Measurements from ENCODE around the gene CLDN9.

The CLDN9 gene

GRCh38 chr16:3019594-3020246, 7.0 kb downstream of the CLDN9 start:
- DNase-seq (no peak), ATAC-seq (no peak)

GRCh38 chr16:3020247-3020603, 7.5 kb downstream of the CLDN9 start, which contains the start of gene TNFRSF12A:
Gene TNFRSF12A, plus strand, starts transcription at chr16:3020368. Its CDS starts 30 bp downstream, at chr16:3020398.
- ATAC-seq (peak; percentile 5), DNase-seq (peak; percentile 82)

GRCh38 chr16:3020604-3021448, 8.1 kb downstream of the CLDN9 start:
- peak; percentile 65 for DNase-seq
- peak; percentile 5 for ATAC-seq

GRCh38 chr16:3021449-3022207, 8.9 kb downstream of the CLDN9 start:
- ATAC-seq (peak; percentile 55), DNase-seq (peak; percentile 91)

DNA sequence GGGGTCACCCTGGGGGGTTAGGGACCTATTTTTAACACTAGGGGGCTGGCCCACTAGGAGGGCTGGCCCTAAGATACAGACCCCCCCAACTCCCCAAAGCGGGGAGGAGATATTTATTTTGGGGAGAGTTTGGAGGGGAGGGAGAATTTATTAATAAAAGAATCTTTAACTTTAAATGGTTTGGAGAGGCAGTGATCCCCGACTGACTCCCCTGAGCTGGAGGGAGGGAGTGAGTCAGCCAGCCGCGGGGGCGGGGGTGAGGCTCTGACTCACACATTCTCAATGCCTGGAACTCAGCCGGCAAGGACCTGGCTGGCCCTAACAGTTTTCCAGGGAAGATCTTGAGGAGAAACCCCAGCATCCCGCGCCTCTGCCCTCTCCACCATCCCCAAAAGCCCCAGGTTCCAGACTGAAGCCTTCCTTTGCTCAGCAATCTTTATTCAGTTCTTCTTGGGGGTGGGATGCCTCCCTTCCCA, 9.5 kb downstream of the CLDN9 start:
- ATAC-seq (peak; percentile 34), DNase-seq (peak; percentile 93)

- peak; percentile 23 for DNase-seq
- ATAC-seq = no peak
These were observed 10.1 kb downstream of the CLDN9 start for GRCh38 chr16:3022684-3023414.

DNA sequence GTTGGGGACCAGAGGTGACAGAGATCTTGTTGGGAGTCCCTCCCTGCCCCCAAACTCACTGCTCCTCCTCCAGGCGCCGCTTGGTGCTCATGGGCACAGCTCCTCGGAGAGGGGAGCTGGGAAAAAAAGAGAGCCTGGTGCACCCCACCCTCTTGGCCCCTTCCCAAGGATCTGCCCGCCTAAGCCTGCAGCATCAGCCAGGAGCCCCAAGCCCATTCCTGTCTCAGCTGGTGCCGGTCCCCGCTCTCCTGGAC, 10.6 kb downstream of the CLDN9 start:
- ATAC-seq = no peak
- DNase-seq = peak; percentile 45

DNA sequence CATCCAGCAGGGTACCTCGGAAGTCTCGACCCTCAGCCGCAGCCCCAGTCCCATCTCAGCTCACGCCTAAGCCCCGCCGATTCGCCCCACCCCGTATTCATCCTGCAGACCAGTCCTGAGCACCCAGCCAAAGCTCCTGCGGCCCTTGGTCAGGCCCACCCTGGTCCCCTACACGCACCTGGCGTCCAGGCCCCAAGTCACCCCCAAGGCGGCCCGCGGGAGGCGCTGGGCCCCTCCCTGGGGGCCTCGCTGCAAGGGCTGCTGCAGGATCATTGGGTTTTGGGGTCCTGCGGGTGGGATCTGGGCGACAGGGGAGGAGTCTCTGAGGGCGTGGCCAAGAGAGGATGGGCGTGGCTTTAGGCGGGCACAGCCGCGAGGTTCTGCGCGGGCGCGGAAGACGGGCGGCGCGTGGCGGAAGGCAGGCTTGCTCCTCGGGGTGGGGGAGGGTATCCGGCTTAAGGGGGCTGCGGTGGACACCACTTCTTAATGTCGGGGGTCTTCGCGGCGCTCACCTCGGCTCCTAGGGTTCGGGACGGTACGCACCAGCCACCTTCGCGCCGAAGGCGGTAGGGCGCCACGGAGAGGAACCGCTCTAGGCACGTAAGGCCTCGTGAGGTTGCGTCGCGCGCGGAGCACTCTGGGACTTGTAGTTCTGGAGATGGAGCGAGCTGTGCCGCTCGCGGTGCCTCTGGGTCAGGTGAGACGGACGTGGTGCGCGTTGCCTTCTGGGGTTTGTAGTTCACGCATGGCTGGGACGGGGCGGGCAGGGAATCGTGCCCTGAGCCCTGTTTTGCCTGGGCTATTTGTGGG, 11.2 kb downstream of the CLDN9 start, which contains the start of the genes HCFC1R1 and THOC6:
HCFC1R1 (minus strand) TSS at position 274 of the 810 bp plus-strand sequence; CDS start at position 273, 1 bp downstream.
THOC6 (plus strand) TSS at position 367 of the 810 bp plus-strand sequence; CDS start at position 659, 292 bp downstream.
- ATAC-seq = peak; percentile 83
- DNase-seq = peak; percentile 95

GRCh38 chr16:3025032-3026002, 12.6 kb downstream of the CLDN9 start:
- DNase-seq (no peak), ATAC-seq (no peak)

DNA sequence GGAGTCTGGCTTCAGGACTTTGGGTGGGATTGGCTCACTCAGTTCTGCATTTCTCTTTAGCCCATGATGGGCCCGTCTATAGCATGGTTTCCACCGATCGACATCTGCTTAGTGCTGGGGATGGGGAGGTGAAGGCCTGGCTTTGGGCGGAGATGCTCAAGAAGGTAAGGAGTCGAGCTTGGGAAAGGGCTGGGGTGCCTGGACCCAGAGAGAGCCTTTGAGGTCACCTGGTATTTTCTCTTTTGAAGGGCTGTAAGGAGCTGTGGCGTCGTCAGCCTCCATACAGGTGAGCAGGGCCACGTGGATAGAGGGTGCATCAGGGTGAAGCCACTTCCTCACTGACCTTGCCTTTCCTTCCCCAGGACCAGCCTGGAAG, 13.3 kb downstream of the CLDN9 start:
- no peak for DNase-seq
- no peak for ATAC-seq

DNA sequence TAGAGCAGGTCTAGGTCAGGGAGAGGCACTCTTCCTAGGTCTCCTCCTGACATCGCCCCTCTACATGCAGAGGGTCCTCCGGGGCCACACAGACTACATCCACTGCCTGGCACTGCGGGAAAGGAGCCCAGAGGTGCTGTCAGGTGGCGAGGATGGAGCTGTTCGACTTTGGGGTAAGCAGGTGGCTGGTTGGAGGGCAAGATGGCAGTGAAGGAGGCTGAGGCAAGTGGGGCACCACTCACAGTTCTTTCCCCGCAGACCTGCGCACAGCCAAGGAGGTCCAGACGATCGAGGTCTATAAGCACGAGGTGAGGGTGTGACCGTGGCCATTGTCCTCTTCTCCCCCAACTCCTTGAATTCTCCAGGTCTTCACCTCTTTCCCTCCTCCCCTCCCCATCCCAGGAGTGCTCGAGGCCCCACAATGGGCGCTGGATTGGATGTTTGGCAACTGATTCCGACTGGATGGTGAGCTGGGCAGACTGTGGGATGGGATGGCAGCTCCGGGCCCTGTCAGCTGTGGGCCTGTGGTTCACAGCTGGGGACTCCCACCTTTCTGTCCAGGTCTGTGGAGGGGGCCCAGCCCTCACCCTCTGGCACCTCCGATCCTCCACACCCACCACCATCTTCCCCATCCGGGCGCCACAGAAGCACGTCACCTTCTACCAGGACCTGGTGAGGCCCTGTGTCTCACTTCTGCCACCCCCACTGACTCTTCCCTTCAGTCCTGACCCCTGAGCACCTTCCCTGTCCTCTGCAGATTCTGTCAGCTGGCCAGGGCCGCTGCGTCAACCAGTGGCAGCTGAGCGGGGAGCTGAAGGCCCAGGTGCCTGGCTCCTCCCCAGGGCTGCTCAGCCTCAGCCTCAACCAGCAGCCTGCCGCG, 14.1 kb downstream of the CLDN9 start:
- DNase-seq = no peak

DNA sequence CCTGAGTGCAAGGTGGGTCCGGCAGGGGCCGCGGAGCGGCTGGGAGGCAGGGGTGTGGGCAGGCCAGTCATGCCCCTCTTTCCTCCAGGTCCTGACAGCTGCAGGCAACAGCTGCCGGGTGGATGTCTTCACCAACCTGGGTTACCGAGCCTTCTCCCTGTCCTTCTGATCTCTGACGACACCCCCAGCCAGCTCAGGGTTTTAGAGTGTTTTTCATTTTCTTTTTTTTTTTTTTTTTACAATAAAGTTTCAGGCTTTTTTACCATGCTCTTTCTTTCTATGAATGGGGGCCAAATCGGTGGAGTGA, 14.7 kb downstream of the CLDN9 start:
- DNase-seq (no peak), ATAC-seq (no peak)

More for the DNA sequence above, 14.1 kb downstream of the CLDN9 start:
- no peak for ATAC-seq

- ATAC-seq = peak; percentile 41
- DNase-seq = peak; percentile 95
These were observed 15.4 kb downstream of the CLDN9 start for GRCh38 chr16:3027983-3028715.

GRCh38 chr16:3028716-3029319, 16.1 kb downstream of the CLDN9 start:
- no peak for DNase-seq

GRCh38 chr16:3029491-3030221, 16.9 kb downstream of the CLDN9 start:
- DNase-seq (peak; percentile 68), ATAC-seq (no peak)

More at GRCh38 chr16:3028716-3029319, 16.1 kb downstream of the CLDN9 start:
- ATAC-seq = no peak

GRCh38 chr16:3030222-3031212, 17.8 kb downstream of the CLDN9 start:
- ATAC-seq = no peak
- no peak for DNase-seq

All from stimulated activated naive CD8-positive, alpha-beta T cell treated with anti-CD3 and anti-CD28 coated beads, Interleukin-15, Interleukin-2, amounts not matched to agents 100 U/mL and 50 U/mL, for 24 hours (primary cell).